ENCODE data around the gene ZFP3. TPM values are rescaled to one million over a fixed set of nuclear protein-coding genes. Genes with fewer than 3 reads are reported as not detected.
"Not testable (repeated sequence)": the region's sequence is repeated elsewhere in the genome, so short reads cannot be mapped to it uniquely, and the experiment has no call there.

Gene ZFP3
- total RNA-seq, 1 donor from 2014 or later: 11.1 TPM

- ATAC-seq (no peak), DNase-seq (no peak)
- intact Hi-C loops (cut with micrococcal nuclease): loop anchor here (10.0 kb wide), 1 partner anchor 165 kb away; the partner anchor contains the start of gene CHRNE
Observed at GRCh38 chr17:5069724-5070123, 8.5 kb upstream of the ZFP3 start.

- intact Hi-C loops (cut with micrococcal nuclease); ATAC-seq; DNase-seq: not testable (repeated sequence)
Observed at GRCh38 chr17:5075472-5075871, 2.8 kb upstream of the ZFP3 start.

GRCh38 chr17:5077275-5077674, 992 bp upstream of the ZFP3 start:
- intact Hi-C loops (cut with micrococcal nuclease): not testable (repeated sequence)

GRCh38 chr17:5077781-5078105, 524 bp upstream of the ZFP3 start:
- intact Hi-C loops (cut with micrococcal nuclease): no loop called here
- no peak for DNase-seq
- peak; percentile 32 for ATAC-seq

More at GRCh38 chr17:5077275-5077674, 992 bp upstream of the ZFP3 start:
- DNase-seq, ATAC-seq: not testable (repeated sequence)

- ATAC-seq (no peak), DNase-seq (no peak)
Observed at GRCh38 chr17:5080591-5080990, 2.3 kb downstream of the ZFP3 start.

GRCh38 chr17:5092218-5093010, 14.1 kb downstream of the ZFP3 start:
- DNase-seq: no peak
- intact Hi-C loops (cut with micrococcal nuclease): no loop called here
- no peak for ATAC-seq

More at GRCh38 chr17:5080591-5080990, 2.3 kb downstream of the ZFP3 start:
- intact Hi-C loops (cut with micrococcal nuclease): no loop called here

- ATAC-seq (no peak), DNase-seq (no peak)
- intact Hi-C loops (cut with micrococcal nuclease): no loop called here
Observed at GRCh38 chr17:5096731-5097100, 18.4 kb downstream of the ZFP3 start.

GRCh38 chr17:5097101-5097834, 19.0 kb downstream of the ZFP3 start:
- intact Hi-C loops (cut with micrococcal nuclease): no loop called here
- DNase-seq: peak; percentile 85
- ATAC-seq: peak; percentile 93

GRCh38 chr17:5099271-5099670, 21.0 kb downstream of the ZFP3 start:
- intact Hi-C loops (cut with micrococcal nuclease): no loop called here
- DNase-seq (no peak), ATAC-seq (no peak)

GRCh38 chr17:5100832-5101231, 22.6 kb downstream of the ZFP3 start:
- DNase-seq (no peak), ATAC-seq (no peak)
- intact Hi-C loops (cut with micrococcal nuclease): no loop called here

- intact Hi-C loops (cut with micrococcal nuclease): no loop called here
- no peak for DNase-seq
- ATAC-seq: no peak
Observed at GRCh38 chr17:5110816-5111215, 32.5 kb downstream of the ZFP3 start.

- peak; percentile 97 for DNase-seq
- intact Hi-C loops (cut with micrococcal nuclease): no loop called here
- peak; percentile 97 for ATAC-seq
Observed at GRCh38 chr17:5111402-5112204, 33.3 kb downstream of the ZFP3 start, which contains the start of gene ZNF232. Gene ZNF232, minus strand, starts transcription at chr17:5111878. Its CDS starts 56 bp downstream, at chr17:5111822.

GRCh38 chr17:5115673-5116651, 37.7 kb downstream of the ZFP3 start, which contains the start of gene USP6:
Gene USP6, plus strand, starts transcription at chr17:5116032. Its CDS starts 14,336 bp downstream, at chr17:5130368.
- ATAC-seq (no peak), DNase-seq (peak; percentile 31)
- intact Hi-C loops (cut with micrococcal nuclease): no loop called here

- ATAC-seq (no peak), DNase-seq (peak; percentile 6)
- intact Hi-C loops (cut with micrococcal nuclease): no loop called here
Observed at GRCh38 chr17:5118219-5118618, 40.0 kb downstream of the ZFP3 start.

- intact Hi-C loops (cut with micrococcal nuclease): no loop called here
- no peak for DNase-seq
- ATAC-seq: no peak
Observed at GRCh38 chr17:5120036-5120435, 41.8 kb downstream of the ZFP3 start.

- DNase-seq; intact Hi-C loops (cut with micrococcal nuclease); ATAC-seq: not testable (repeated sequence)
Observed at GRCh38 chr17:5120436-5121185, 42.3 kb downstream of the ZFP3 start.

- intact Hi-C loops (cut with micrococcal nuclease): no loop called here
- DNase-seq (no peak), ATAC-seq (no peak)
Observed at GRCh38 chr17:5121186-5121841, 43.0 kb downstream of the ZFP3 start.
